SIG-M5 (cell line): ENCODE data around the gene NKAIN1.

Source experiments
- DNase-seq: peaks from one replicate; lab custom pipeline; 2025; lab: John Stamatoyannopoulos, UW

The NKAIN1 gene

GRCh38 chr1:31234123-31234708 is 5.5 kb downstream of the NKAIN1 start:
- no peak for DNase-seq

GRCh38 chr1:31232689-31233088 is 7.0 kb downstream of the NKAIN1 start:
- DNase-seq = no peak

DNA sequence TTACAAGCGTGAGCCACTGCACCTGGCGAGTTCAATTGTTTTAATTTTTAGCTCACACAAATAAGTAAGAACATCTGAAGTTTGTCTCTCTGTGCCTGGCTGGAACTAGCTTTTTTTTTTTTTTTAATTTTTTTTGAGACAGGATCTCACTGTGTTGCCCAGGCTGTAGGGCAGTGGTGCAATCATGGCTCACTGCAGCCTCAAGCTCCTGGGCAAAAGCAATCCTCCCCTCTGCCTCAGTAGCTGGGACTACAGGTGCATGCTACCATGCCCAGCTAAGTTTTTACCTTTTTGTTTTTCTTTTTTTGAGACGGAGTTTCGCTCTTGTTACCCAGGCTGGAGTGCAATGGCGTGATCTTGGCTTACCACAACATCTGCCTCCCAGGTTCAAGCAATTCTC is 7.9 kb downstream of the NKAIN1 start:
- no peak for DNase-seq

- no peak for DNase-seq
These were observed 9.3 kb downstream of the NKAIN1 start for GRCh38 chr1:31230378-31230777.

DNA sequence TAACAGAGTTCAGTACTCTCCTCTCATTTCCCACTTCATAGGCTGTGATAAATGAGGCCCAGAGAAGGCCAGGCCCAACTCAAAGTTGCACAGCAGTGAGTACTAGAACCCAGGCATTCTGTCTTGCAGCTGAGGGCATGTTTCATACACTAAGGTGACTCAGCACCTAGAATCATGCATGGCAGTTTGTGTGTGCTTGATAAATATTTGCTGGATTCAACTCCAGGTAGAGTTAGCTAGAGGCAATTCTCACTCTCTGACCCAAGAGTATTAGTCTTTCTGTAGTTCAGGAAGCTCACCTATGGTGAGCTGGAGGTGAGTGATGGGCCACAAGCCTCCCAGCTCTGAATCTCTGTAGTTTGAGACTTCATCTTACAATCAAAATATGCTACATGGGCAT is 10.7 kb downstream of the NKAIN1 start:
- DNase-seq = no peak

- DNase-seq = no peak
These were observed 11.7 kb downstream of the NKAIN1 start for GRCh38 chr1:31227891-31228568.

GRCh38 chr1:31224068-31224467 is 15.6 kb downstream of the NKAIN1 start:
- DNase-seq = no peak

- no peak for DNase-seq
These were observed 17.5 kb downstream of the NKAIN1 start for GRCh38 chr1:31222176-31222575.

GRCh38 chr1:31221072-31221471 is 18.6 kb downstream of the NKAIN1 start:
- DNase-seq = no peak

DNA sequence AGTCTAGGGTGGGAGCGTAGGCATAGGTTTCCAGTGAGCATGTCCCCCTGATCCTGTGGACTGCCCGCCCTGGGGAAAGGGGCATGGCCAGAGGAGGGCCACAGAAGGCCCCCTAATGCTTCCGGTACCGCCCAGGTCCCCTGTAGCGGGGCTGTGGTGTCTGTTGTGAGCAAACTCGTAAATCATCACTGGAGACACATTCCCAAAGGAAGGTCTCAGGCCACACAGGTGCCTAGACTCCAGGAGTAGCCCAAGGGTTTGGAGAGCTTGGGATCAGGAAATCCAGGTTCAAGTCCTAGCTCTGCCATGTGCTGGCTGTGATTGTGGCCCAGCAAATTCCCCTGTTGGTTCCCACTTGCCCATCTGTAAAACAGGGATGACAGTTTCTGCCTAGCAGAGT is 20.2 kb downstream of the NKAIN1 start:
- no peak for DNase-seq

- DNase-seq = no peak
These were observed 21.0 kb downstream of the NKAIN1 start for GRCh38 chr1:31218705-31219104.

DNA sequence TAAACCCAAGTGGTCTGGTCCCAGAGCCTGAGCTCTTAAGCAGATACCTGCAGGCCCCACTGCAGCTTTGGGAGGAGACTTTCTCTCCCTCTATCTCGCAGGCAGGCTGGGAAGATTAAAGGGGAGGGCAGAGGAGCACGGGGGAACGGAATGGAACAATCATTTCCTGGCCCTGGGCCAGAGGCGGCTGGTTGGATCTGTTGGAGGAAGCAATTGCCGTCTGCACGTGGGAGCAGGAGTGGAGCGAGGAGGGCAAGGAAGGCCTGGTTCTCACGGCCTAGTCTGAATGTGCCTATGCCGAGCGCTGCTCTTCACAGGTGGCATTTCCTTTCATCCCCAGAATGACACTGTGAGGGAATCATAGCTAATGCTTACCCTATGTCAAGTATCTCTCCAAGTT is 23.7 kb downstream of the NKAIN1 start:
- no peak for DNase-seq

- DNase-seq = no peak
These were observed 24.6 kb downstream of the NKAIN1 start for GRCh38 chr1:31215065-31215570.

- DNase-seq = no peak
These were observed 25.2 kb downstream of the NKAIN1 start for GRCh38 chr1:31214316-31215064.

- no peak for DNase-seq
These were observed 31.2 kb downstream of the NKAIN1 start for GRCh38 chr1:31208361-31208945.

DNA sequence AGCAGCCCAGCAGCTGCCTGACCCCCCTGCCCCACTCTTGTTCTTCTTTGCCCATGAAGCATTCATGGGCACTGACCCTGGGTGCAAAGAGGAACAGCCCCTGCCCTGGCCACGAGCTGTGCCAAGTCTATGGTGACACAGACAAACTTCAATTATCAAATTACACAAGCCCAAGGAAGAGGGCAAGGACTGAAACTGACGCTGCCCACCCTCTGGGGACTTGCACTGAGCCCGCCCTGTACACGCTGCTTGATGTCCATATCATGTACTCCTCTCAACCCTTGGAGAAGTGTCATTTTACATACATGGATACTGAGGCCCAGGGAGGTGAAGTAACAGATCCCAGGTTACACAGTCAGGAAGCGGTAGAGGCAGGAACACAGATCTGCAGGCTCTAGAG is 32.1 kb downstream of the NKAIN1 start:
- DNase-seq = no peak

GRCh38 chr1:31207046-31207445 is 32.6 kb downstream of the NKAIN1 start:
- no peak for DNase-seq

- DNase-seq = no peak
These were observed 36.5 kb downstream of the NKAIN1 start for GRCh38 chr1:31203215-31203614.

- no peak for DNase-seq
These were observed 37.7 kb downstream of the NKAIN1 start for GRCh38 chr1:31201931-31202360.

DNA sequence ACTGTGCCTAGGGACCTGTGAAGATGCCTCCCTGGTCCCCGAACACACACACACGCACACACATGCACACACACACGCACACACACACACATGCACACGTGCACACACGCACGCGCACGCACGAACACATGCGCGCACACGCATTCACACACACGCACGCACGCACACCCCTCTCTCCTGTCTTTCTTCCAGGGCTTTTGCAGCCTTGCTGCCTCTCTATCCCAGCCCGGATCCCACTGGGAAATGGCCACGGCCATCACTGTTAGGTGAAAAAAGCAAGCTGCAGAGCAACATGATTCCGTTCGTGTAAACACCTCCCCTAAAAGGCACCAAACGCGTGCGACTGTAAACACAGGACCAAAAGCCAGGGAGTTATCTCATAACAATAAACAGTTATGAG is 39.7 kb downstream of the NKAIN1 start:
- no peak for DNase-seq

- no peak for DNase-seq
These were observed 40.4 kb downstream of the NKAIN1 start for GRCh38 chr1:31199236-31199790.

DNA sequence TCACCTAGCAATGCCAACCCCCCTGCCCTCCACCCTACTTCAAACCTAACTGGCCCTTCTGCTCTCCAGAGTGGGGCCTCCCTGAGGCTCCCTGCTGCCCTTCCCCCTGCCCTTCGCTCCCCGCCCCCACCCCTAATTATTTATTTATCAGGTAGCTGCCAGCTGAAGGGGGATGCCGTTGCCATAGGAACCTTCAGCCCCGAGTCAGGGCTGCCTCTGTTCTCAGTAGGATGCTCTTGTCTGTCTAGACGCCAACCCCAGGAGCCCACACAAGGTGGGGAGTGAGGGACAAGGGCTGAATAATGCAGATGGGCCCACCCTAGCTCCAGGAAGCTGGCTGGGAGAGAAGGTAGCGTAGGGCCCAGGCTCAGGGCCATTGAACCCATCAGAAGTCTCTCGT is 41.1 kb downstream of the NKAIN1 start:
- no peak for DNase-seq
